Stomach (tissue), 4 donors: ENCODE measurements around the gene PRKACA.

Experiments
- CTCF ChIP-seq, 7 experiments: fragments of 450-650 bp in 4 of 7; fragments of 200-600 bp in 3 of 7; sonication (generic) in 3 of 7; IDR thresholded peaks; one replicate each; pipeline ENCODE4 v1.5.1; 2016 to 2019; ENCODE audit warnings: antibody characterized with exemption in 7 of 7, control low read depth in 2 of 7, mild to moderate bottlenecking in 1 of 7
- EP300 ChIP-seq: sonication (generic); formaldehyde crosslinking; IDR thresholded peaks from one replicate; pipeline ENCODE4 v1.6.1; 2017; ENCODE audit warnings: antibody characterized with exemption
- POLR2A ChIP-seq, 4 donors: fragments of 450-650 bp; IDR thresholded peaks; one replicate each; pipeline ENCODE4 v1.6.1; 2016; ENCODE audit warnings: antibody characterized with exemption in 4 of 4, control low read depth in 2 of 4, mild to moderate bottlenecking in 1 of 4, moderate library complexity in 1 of 4

GRCh38 chr19:14056741-14057356 lies 60.7 kb downstream of the PRKACA start:
- TF ChIP-seq CTCF (IDR thresholded peaks at IDR 0.05), result no peak
- TF ChIP-seq EP300, result no peak
- no peak for TF ChIP-seq POLR2A (IDR thresholded peaks at IDR 0.05)
